GM19239 (cell line): ENCODE results near the gene LBR.
"Not testable (repeated sequence)": the region's sequence is repeated elsewhere in the genome, so short reads cannot be mapped to it uniquely, and the experiment has no call there.

ENCODE experiments used
- DNase-seq: peaks from one replicate; pipeline ENCODE4 v3.0.0; 2011; ENCODE audit warnings: low spot score; ENCODE audit not compliant: insufficient read length
- FAIRE-seq: peaks from 2 replicates; lab custom pipeline; 2011; peaks lifted over from hg19 to GRCh38; lab: Jason Lieb, UNC

The LBR gene

DNA sequence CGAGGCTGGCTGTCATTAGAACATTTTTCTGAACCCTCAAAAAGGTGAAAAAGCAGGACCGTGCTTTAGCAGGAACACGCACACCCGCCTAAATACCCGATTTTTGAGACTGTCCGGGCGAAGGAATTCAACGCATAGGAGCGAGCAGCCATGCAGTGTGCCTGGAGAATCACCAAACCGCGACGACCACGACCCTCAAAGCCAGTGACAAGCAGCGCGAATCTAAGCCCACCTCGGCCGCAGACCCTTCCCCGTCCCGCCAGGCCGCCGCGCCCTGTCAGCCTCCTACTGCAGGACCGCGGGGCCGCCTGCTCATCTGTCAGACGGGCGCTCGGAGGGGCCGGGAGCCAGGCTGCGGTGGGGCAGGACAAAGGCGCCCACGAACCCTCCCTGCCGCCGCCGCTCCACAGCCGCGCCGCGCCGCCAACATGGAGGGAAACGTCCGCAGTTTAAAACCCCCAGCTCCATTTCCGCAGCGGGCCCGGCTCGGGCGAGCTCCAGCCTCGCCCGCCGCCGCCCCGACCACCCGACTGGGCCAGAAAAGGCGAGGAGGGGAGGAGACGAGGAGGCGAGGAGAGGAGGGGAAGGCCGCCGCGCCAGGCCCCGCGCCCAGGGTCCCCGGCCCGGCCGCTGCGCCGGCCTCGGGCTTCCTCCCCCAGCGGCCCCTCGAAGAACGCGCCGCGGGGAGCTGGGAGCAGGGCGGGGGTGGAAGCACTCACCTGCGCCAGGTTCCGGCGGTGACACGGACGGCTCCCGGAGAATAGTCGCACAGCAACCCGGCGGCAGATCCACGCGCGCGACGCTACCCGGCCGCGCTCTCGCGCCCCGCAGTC, at the start of gene LBR:
LBR (minus strand) TSS at position 804 of the 833 bp plus-strand sequence. CDS start 3,963 bp downstream, outside the sequence.
- FAIRE-seq (no peak), DNase-seq (no peak)

DNA sequence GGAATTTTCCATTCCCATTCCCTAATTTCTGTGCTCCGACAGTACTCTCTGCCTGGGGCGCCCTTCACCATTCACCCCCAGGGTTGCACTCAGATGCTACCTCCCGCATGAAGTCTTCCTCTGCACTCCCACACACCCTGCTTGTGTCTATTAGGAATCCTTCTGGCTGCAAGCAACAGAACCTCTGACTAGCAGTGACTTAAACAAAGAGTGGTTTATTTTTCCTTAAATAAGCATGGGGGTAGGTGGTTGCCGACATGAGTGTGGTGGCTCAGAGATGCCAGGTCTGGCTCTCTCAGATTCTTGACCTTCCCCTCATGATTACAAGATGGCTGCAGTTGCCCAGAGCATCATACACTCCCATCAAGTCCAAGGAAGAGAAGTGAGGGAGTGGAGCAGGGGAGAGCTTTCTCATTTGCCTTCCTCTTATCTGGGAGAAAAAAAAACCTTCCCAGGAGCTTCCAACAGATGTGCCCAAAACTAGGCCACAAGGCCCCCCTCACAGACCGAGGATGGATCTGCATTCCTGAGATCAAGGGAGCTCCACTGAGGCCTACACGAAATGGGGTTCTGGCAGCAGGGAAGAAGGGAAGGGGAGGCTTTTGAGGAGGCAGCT, 49.6 kb upstream of the LBR start:
- no peak for DNase-seq
- no peak for FAIRE-seq

DNA sequence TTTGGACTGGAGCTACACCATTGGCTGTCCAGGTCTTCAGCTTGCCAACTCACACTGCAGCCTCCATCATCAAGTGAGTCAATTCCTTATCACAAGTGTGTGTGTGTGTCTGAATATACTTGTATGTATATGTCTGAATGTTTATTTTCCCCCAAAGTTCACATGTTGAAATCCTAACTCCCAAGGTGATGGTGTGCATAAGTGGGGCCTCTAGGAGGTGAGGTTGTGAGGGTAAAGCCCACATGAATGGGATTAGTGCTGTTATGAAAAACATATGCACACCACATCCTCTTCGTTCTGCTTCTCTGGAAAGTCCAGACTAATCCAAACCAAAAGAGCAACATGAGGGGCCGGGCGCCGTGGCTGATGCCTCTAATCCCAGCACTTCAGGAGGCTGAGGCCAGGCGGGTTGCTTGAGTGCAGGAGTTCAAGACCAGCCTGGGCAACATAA, 48.7 kb upstream of the LBR start:
- FAIRE-seq, result no peak

DNA sequence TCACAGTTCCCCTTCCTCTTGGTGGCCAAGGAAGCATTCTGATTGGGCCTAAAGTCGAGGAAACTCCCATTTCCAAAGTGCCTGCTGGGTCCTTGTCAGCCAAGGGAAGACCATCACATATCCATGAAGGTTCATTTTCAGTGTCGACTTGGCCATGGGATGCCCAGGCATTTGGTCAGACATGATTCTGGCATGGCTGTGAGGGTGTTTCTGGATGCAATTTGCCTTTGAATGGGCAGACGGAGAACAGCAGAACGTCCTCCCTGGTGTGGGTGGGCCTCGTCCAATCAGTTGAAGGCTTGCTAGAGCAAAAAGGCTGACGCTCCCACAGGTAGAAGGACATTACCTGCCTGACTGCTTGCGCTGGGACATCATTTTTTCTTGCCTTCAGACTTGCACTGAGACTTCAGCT, 48.3 kb upstream of the LBR start:
- no peak for DNase-seq
- no peak for FAIRE-seq

More for the DNA sequence above, 48.7 kb upstream of the LBR start:
- no peak for DNase-seq

DNA sequence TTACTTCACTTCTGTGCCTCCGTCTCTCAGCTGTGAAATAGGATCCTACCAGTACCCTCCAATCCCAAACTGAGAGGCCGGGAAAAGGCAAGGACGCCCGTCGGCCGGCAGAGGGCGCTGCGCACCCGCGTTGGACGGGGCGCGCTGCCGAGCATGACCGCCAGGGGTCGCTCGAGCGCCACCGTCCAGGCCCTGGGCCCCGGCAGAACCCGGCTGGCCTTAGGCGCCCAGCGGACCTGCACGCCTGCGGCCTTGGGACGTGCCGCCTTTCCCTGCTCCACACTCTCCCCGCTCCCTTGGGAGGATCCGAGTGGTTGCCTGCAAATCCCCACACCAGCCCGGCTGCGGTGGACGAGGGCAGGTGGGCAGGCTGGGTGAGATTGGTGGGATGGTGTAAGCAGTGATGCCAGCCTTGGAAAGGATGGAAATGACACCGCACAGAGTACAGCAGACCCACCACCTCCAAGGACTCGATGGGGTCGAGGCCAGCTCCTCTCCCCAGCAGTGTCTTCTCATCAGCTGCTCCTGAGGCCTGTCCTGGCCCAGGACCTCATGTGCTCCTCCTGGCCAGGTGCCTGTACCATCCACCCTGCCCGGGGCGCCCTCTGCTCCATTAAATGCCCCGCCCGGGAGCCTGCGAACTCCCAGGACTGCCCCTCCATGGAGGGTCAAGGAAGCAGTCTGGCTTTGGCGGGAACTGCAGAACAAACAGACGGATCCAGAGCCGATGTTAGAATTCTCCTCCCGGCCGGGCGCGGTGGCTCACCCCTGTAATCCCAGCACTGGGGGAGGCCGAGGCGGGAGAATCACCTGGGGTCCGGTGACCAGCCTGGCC, 47.4 kb upstream of the LBR start:
- peak; percentile 71 for DNase-seq
- peak; percentile 83 for FAIRE-seq

DNA sequence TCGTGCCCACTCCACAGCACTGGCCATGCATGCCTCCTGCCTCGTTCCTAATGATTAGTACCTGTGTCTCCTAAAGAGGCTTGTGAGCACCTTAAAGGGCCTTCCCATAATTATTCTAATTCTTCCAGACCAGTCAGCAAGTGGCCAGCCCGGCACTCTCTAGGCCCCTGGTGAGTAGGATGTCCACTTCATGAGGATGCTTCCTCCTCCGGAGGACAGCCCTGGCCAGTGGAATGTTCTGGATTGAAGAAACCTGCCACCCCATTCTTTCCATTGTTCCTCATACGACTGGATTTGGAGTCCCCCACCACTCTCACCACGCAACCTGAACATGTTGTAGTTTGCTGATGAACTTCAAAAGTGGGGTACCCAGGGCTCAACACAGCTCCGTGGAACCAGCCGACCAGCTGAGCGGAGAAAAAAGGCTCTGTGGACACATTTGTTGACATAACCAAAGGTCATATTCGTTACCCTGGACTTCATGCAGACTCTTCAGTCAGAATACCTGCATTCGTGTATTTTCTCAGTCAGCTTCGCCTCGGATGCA, 46.7 kb upstream of the LBR start:
- FAIRE-seq, result no peak
- no peak for DNase-seq

DNA sequence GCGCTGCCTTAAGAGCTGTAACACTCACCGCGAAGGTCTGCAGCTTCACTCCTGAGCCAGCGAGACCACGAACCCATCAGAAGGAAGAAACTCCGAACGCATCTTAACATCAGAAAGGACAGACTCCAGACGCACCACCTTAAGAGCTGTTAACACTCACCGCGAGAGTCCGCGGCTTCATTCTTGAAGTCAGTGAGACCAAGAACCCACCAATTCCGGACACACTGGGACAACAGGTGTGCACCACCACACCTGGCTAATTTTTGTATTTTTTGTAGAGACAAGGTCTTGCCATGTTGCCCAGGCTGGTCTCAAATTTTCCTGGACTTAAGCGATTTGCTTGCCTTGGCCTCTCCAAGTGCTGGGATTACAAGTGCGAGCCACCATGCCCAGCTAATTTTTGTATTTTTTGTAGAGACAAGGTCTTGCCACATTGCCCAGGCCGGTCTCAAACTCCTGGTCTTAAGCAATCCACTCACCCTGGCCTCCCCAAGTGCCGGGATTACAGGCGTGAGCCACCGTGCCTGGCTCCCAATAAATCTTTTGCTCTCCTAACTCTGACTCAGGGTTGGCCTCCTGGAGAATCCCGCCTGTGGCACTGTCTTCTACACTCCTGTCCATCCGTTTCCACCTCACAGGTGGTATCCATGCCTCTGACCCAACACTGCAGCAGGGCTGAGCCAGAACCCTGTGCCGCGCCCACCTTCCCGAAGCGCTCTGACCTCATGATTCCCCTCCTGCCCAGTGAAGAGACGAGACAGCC, 46.0 kb upstream of the LBR start:
- FAIRE-seq, DNase-seq: not testable (repeated sequence)

DNA sequence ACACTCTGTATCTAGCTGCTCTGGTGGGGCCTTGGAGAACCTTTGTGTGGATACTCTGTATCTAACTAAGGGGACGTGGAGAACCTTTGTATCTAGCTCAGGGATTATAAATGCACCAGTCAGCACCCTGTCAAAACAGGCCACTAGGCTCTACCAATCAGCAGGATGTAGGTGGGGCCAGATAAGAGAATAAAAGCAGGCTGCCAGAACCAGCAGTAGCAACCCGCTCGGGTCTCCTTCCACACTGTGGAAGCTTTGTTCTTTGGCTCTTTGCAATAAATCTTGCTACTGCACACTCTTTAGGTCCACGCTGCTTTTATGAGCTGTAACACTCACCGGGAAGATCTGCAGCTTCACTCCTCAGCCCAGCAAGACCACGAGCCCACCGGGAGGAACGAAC, 45.4 kb upstream of the LBR start:
- DNase-seq, FAIRE-seq: not testable (repeated sequence)

DNA sequence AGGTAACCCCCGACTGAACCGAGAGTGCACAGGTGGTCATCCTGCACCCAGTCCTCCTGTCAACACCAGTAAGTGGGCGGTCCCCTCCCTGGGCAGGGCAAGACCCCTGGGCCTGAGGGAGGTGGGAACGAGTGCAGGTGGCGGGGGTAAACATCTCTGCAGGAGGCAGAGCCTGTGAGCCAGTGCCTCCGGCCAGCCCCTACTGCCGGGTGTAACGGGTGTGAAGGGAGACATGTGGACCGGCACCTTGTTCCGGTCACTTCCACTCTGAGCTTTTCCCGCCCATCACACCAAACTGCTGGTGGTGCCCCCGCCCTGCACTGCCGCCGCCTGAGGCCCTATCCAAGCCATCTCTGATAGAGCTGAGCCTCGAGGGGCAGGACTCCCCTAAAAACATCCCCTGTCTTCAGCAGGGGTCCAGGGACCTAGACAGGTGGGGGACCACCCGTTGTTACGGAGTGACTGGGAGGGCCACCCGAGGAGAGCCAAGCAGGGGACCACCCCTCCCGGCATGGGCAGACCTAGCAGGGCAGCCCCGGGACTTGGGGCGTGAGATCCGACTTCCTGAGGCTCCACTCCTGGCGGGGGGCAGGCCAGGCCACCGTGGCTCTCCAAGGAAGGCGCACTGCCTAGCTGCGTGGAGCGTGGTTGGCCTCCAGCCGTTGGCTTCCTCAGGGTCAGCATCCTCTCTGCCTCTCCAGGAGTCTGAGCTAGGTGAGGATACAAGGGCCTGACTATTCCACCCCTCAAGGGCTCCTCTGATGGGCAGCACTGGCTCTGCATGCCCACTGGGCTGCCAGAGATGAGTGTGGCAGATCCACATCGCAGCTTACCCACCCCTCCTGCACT, 43.8 kb upstream of the LBR start:
- DNase-seq (no peak), FAIRE-seq (no peak)

DNA sequence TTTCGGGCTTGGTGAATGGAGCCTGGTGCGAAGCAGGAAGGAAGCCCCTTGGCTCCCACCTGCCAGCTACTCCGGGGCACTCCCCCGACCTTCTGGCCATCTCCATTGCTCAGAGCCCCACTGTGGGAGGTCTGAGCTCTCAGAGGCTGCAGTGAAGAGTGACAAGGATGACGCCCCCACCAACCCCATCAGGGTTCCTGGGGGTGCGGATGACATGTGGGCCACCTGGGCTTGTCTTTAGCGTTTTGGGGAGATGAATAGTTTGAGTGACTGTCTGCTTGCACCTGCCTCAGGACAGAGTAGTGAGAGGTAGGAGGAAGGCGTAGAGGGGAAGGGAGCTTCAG, 43.2 kb upstream of the LBR start:
- no peak for DNase-seq
- FAIRE-seq, result no peak

DNA sequence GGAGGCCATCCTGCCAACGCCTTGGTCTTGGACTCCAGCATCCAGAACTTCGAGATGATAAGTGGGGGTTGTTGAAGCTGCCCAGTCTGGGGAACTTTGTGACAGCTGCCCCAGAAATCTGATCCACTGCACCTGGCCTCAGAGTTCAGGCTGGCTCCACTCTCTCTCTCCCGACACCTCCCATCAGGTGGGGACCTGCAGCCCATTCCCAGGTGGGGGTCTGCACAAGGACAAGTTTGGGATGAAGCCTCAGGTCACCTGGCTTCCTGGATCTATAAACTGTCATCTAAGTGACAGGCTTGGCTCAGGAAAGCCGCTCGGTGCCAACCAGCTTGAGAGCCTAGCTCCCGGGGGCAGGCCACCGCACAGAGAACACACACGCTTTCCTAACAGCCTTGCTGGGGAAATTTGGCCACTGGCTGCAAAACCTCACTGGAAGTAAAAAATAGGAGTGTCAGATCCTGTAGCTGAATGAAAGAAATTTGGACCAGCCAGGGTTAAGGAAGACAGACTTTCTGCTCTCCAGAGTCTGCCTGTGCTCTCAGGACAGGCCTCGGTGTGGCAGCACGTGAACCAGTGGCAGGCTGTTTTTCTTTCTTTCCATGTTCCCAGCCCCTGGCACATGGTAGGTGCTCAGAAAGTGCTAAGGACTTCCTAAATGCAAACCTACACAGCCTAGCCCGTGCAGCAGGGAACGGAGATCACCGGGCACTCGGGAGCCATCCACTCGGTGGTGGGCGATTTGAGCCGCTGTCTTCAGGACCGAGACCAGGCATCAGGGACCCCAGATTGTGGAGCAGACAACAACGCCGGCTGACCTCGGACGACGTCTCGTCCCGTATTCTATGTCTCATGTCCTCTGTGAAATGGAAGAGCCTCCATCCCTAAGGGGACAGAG, 42.6 kb upstream of the LBR start:
- DNase-seq (no peak), FAIRE-seq (no peak)

DNA sequence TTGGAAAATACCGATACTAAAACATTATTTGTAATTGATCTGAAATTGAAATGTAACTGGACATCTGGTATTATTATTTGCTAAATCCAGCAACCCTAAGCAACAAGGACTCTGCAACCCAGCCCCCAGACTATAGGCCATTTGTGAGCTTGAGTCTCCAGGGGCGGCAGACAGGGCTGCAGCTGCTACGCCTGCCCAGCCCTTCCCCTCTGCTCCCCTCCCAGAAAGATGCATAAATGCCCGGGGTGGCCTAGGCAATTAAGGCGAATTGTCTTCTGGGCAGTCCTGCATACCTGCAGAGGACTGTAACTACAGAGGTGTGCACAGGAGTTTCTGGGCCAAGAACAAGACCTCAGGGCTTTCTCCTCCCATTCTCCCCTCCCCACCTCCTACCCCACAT, 41.2 kb upstream of the LBR start:
- DNase-seq (no peak), FAIRE-seq (no peak)

DNA sequence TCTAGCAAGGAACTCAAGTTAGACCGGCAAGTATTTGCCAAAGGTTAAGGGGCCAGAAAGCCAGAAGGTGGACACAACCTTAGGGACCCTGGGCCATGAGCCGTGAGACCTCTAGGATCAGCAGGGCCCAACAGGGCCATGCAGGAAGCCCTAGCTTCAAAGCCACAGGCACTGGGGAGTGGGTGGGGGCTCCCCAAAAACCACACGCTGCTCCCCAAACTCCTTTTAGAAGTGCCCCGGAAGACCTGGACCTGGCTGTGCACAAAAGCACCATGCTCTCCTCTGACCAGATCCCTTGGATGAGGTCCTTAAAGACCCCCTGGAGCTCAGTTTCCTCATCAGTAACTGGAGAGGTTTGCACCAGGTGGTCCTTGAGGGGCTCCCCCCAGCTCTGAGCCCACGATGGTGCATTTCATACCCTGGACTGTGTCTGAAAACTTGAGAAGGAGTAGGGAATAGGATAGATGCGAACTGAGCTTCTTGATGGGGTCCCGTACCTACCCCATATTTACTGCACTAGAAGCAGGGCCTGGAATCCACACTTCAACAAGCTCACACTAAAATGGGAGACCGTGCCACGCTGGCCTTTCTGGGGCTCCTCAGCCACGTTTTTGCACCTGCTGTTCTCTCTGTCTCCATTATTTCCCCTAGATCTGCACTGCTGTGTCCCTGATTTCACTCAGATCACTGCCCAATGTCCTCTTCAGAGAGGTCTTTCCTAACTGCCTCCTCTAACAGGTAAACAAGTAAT, 40.6 kb upstream of the LBR start:
- FAIRE-seq, result no peak
- DNase-seq, result no peak

DNA sequence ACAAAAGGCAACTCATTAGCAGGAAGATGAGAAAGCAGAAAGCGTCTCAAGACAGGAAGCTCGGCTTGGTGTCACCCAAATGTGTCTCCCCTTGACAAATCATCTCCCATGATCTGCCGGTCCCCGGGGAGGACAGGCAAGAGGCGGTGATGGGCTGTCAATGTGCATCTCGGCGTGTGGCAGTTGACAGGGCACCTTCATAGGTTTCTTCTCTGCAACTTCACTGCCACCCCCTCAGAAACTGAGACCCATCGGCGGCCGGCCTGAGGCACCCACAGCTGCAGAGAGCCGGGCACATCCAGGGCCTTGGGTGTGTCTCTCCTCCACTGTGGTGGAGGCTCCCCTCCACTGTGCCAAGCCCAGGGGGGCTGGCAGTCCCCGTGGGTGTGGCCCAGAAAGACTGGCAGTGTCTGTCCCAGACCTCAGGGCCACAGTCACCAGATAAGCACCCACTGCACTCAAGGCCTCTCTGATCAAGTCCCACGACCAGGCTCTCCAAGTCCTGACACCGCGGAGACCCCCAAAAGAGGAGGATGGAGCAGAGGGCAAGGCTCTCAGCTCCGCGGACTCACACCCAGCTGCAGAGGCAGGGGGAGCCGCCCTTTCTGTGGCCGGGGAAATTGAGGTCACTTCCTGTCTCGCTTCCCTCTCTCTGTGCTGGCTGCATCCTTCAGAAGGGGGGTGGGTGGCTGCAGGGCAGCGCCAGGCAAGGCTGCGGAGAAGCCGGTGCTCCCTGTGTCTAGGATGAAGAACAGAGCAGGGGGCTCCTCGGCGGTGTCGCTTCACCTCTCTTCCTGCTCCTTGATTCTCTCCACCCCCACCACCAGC, 39.6 kb upstream of the LBR start:
- FAIRE-seq (peak; percentile 93), DNase-seq (peak; percentile 83)

DNA sequence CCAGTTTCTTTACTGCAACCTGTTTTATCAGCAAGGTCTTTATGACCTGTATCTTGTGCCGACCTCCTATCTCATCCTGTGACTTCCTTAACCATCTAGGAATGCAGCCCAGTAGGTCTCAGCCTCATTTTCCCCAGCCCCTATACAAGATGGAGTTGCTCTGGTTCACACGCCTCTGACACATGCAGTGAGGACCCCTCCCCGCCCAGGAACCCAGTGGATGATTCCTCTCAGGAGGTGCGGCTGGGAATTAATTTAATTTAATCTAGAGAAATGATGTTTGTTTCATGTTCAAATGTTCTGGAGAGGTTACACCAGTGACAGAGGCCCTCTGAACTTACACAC, 39.0 kb upstream of the LBR start:
- FAIRE-seq (no peak), DNase-seq (no peak)

DNA sequence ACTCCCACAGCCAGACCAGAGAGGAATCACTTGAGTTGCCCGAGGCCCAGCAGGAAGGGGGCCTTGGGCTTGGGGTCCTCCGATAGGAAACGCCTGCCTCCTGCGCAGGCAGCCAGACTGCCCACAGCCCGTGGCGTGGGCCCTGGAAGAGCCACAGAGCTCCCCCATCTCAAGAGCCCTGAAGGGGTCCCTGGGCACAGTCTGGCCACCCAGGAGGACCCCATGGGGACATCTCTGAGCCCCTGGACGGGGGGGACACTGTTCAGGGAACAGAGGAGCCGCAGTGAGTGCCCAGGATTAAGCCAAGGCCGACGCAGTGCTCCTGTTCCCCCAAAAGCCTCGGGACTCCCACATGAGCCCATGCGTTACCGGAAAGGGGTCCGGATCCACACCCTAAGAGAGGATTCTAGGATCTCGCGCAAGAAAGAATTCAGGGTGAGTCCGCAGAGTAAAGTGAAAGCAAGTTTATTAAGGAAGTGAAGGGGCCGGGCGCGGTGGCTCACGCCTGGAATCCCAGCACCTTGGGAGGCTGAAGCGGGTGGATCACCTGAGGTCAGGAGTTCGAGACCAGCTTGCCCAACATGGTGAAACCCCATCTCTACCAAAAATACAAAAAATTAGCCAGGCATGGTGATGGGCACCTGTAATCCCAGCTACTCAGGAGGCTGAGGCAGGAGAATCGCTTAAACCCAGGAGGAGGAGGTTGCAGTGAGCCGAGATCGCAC, 38.1 kb upstream of the LBR start:
- FAIRE-seq, result no peak
- no peak for DNase-seq
